HG02642 (cell line): Measurements from ENCODE around the gene GLCCI1.
"Not testable (repeated sequence)": the region's sequence is repeated elsewhere in the genome, so short reads cannot be mapped to it uniquely, and the experiment has no call there.

Experiments
- ATAC-seq: cut with Tn5 transposase; IDR thresholded peaks from one replicate; pipeline ENCODE4 v1.9.1; 2021; ENCODE audit warnings: mild to moderate bottlenecking; ENCODE audit not compliant: unreplicated experiment, poor library complexity

Gene GLCCI1

DNA sequence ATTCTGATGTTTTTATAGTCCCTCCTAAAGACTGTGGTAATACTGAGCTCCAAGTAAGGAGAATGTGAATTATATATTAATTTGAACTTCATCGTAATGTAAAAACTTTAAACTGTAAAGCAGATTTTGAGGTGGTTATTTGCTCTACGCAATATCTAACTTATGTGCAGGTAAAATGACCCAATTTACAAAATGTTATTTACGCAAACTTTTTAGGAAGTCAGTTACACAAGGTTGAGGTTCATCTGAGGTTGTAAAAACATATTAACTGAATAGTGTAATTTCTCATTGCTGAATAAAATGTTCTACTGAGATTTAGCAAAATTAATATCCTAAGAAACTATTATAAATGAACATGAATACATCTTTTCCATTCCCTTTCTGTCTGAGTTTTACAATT, 15.8 kb downstream of the GLCCI1 start:
- ATAC-seq, result no peak

DNA sequence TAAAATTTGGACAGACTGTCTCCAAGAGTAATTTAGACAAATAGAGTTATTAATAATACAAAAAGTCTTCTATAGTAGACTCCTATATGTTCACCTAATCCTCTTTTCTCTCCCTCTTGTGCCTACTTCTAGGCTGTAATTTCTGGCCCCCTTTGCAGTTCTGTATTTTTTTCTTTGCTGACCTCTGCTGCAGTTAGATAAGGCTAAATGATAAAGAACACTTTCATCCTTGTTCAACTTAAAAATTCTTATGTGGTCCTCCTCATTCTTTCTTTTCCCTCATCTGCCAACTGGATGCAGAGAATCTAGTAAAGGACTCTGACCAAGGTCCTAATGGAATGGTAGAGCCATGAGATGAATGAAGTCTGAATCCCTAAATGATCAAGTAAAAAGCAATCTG, 20.1 kb downstream of the GLCCI1 start:
- no peak for ATAC-seq

DNA sequence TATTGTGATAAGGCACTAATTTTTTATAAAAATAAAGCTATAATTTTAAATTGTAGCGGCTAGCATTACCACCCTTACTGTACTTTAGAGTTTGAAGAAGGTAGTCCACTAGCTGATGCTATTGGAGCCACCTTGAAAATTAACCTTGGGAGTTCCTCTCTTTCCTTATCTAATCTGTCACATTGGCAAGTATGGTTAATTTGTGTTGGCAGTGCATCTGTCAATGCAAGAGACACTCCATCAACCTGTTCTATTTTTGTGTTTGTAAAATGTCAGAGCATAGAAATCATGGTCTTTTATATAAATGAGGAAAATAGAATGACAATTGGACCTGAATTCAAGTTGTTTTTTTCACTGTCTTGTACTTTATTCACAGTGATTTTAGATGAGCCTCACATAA, 20.5 kb downstream of the GLCCI1 start:
- ATAC-seq, result no peak

DNA sequence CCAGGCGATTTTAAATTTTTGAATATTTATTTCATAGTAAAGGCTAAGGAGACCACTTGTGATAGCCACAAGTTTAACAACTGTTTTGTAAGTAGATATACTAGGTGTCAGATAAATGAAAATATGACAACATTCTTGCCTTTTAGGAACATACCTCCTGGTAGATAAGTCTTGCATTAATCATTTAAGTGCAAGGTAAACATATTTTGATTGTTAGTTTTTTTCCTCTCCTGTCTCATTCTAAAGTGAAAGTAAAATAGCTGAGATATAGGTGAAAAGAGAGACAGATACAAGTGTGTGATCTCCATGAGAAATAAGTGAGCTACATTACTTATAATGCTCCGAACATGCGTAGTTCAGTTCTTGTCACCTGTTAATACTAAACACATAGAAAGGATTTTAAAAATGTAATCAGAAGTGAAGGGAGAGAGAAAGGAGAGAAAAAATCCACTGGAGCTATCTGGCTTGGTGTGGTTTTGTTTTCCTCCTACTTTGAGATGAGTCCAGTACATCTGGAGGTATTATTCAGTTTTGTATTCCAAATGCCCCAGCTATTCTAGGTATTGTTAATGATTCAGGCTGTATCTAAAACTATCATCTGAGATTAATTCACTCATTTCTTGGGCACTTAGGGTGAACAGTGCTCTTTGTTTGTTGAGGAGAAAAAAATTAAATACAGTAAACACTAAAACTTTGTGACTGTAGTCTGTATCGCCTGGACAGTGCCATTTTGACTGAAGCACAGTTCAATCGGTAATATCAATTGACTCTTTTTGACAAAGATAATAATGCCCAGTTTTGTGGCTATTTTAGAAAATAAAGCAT, 21.2 kb downstream of the GLCCI1 start:
- ATAC-seq, result no peak

DNA sequence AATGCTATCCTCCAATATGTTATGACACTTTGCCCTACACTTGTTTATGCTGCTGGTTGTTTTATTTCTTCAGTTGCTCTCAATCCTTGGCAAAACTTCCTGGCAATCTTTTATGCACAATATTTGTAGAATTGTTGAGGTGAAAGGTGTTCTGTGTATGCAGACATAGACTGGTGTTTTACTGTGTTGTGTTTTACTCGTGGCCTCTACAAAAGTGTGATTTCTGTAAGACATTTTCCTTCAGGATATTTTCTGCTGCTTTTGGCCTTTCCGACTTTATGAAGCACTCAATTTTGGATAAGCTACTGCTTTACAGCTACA, 21.8 kb downstream of the GLCCI1 start:
- no peak for ATAC-seq

DNA sequence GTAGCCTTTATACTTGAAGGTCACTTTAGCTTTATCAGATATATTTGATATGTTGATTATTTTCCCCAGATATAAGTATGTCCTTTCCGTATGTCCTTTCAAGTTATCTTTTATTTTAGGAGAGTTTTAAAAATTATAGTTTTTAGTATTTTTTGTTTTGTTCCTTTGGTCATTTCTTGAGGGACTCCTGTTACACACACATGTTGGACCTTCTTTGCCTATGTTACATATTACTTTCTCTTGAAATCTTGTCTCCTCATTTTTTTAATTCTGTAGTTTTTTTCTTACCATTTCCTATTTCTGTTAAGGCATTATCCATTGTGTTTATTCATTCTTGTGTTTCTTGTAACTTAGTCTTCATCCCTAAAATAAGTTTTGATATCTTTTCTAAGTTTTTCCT, 23.9 kb downstream of the GLCCI1 start:
- no peak for ATAC-seq

DNA sequence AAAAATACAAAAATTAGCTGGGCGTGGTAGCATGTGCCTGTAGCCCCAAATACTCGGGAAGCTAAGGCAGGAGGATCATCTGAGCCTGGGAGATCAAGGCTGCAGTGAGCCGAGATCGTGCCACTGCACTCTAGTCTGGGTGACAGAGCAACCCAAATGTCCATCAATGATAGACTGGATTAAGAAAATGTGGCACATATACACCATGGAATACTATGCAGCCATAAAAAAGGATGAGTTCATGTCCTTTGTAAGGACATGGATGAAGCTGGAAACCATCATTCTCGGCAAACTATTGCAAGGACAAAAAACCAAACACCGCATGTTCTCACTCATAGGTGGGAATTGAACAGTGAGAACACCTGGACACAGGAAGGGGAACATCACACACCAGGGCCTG, 26.8 kb downstream of the GLCCI1 start:
- ATAC-seq, result not testable (repeated sequence)

DNA sequence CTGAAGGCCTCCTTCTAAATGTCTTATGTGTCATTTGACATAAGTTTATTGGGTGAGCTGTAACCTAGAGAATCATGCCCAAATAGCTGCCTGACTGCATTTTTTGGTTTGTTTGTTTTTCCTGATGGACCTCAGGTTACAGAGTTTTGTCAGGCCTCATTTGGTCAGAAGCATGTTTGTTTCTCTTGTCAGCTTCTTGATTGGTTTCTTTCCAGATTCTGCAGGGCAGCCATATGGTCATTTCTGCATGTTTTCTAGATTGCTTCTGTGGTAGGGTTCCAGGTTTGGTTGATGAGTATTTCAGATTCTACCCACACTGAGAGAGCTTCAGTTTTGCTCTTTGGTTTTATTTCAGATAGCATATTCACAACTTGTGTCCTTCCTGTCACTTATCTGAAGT, 28.0 kb downstream of the GLCCI1 start:
- no peak for ATAC-seq

DNA sequence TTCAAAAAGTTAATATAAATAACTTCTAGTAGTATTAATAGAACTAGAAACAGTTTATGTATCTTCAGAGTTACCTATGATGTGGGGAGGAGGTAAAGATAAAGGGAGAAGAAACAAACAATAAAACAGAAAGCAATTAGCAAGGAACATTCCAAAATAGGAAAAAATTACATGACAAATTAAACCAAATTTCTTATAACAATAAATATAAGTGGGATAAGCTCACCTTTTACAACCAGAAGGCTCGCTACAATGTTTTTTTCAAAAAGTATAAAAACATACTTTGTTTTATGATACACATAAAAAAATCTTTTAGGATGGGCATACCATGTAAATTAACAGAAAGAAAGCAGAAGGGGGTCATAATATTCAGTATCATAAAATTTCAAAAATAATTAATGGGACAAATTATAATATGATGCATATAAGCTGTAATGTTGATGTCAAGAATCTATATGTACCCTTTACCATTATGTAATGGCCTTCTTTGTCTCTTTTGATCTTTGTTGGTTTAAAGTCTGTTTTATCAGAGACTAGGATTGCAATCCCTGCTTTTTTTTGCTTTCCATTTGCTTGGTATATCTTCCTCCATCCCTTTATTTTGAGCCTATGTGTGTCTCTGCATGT, 31.8 kb downstream of the GLCCI1 start:
- ATAC-seq, result no peak

DNA sequence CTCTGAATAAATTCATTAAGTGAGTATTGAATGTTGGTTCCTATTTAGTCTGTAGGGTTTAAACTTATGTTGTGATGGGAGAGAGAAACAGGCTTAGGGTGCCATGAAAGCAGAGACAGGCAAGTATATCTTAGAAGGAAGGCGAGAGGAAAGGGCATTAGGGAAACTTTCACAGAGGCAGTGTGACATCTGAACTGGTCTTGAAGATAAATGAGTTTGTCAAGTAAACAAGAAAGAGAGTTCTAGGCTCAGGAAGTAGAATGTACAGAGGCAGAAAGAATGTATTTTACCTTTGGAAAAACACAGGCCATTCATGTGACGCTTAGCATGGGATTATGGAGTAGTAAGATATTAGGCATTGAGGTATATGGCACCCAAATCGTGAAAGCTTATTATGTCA, 34.5 kb downstream of the GLCCI1 start:
- ATAC-seq, result no peak

DNA sequence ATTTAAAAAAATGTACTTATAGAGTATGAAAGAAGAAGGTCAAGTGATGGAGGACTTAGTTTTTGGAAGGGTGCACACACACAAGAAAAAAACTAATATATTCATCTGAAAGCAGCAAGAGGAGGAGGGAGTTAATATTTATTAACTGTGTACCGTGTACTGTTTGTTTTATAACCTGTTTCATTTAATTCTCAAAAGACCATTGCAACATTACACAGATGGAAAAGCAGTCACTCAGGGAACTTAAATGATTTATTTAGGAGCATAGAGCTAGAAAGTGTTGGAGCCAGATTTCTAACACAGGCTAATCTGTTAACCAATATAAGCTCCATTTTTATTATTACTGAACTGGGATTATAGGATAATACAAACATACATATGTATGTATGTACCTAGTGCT, 36.7 kb downstream of the GLCCI1 start:
- no peak for ATAC-seq

DNA sequence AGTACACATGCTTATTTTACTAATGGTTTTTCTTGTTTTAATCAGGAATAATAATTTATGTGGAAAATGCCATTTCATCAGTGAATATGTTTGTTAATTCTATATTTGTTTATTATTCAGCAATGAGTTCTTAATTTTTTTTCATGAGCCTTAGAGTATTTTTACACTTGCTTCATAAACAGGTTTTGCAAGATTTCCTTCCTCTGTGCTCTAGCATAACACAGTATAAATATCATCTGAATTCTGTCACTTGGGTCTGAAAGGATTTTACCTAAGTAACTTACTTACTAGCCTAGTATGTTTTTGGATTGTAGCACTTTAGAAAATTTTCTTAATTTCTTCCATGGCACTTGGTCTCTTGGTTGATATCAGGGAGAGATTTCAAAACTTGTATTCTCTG, 45.8 kb downstream of the GLCCI1 start:
- no peak for ATAC-seq

DNA sequence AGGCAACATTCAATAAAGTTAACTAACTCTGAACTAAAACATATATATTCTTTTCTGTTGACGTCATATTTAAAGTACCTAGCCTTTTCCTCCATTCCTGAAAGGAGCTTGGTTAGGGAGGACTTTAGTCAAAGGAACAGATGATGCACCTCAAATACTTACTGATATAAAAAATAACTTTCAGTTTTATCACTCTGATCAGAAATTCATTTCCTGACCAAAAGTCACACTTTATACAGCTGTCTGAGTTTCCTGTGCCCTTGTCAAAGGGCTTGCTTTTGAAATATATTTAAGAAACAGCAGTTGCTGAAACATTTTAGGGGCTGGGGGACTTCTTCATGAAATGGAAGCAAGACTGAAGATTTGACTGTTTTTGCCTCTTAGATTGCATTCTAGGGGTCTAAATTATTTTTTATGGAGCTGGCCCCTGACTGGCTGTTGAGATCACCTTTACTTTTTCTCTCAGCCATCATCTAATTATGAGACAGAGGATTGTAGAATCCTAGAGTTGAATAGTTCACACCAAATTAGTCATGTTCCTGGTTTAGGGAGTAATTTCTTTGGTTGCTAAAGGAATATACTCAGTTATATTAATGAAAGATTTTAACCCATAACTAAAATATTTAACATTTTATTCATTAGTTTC, 46.6 kb downstream of the GLCCI1 start:
- ATAC-seq, result no peak

DNA sequence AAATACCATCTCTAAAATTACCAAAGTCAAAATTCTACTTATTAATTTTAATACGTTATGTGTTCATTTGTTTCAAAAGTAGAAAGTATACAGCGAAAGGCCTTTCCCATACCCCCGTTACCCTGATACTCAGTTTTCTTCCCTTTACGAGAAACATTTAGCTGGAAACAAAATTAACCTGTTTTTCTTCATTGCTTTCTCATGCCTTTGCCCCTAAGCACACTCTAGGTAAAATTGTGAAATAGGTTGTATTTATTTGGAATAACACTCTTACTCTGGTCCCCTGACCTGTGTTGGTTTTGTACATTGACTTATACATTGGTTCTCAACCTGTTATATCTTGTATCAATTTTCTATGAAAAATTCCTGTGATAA, 47.1 kb downstream of the GLCCI1 start:
- ATAC-seq, result no peak

DNA sequence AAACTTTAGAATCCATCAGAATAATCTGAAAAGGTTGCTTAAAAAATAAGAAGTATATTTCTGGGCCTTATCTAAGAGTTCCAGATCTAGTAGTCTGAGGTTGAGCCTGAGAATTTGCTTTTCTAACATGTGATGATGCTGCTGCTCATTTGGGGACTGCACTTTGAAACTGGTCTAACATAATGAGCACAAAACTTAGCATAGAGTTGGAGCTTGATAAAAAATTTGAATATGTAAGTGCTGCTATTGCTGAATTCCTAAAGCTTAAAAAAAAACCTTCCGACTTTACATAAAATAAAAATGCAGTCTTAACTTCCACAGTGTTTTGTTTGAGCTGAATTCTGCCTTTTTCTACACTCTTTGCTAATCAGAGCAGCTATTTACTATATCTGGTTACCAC, 48.8 kb downstream of the GLCCI1 start:
- no peak for ATAC-seq

DNA sequence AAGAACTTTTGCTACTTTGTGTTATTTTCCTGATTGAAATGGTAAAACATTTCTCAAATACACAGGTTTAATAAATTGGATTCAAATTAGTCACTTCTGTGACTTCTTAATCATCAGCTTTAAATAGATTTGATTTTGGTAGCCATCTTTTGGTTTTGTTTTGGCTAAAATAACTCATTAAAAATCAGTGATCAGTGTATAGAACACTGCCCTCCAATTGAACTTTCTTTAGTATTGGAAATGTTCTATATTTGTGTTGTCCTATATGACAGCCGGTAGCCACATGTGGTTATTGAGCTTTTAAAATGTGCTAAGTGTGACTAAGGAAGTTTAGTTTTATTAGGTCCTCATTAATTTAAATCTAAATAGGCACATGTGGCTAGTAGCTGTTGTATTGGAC, 50.4 kb downstream of the GLCCI1 start:
- ATAC-seq, result no peak

DNA sequence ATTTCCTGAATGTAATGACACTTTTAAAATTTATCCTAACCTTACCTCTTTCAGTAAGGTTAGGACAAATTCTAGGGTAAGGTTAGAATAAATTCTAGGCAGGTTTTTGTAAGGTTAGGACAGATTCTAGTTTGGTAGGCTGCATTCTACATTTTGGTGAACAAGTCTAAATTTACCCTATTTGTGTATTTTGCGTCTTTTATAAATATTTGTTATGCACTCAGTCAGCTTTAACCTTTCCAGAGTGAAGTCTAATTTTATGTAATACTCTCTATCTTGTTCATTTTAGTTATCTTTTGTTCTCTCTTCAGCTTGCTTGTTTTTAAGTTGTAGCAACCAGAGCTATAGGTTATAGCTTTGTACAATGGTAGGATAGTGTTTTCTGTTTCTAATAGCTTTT, 54.0 kb downstream of the GLCCI1 start:
- ATAC-seq, result no peak

DNA sequence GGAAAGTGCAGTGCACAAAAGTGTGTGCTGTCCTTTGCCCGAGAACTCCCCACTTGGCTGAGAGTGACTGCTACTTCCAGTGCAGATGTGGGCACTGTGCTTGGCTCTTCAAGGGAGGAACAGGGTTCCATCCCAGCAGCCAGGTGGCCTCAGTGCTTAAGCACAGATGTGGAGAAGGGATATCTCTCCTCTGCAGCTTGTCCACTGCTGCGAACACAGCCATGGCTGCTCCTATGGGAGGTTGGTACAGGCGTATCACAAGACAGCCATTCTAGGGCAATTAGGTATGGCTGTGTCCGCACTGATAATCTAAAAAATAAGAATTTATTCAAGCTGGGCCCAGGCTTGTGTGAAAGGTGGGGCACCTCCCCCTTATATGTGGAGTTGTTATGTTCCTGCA, 66.6 kb downstream of the GLCCI1 start:
- ATAC-seq, result no peak

DNA sequence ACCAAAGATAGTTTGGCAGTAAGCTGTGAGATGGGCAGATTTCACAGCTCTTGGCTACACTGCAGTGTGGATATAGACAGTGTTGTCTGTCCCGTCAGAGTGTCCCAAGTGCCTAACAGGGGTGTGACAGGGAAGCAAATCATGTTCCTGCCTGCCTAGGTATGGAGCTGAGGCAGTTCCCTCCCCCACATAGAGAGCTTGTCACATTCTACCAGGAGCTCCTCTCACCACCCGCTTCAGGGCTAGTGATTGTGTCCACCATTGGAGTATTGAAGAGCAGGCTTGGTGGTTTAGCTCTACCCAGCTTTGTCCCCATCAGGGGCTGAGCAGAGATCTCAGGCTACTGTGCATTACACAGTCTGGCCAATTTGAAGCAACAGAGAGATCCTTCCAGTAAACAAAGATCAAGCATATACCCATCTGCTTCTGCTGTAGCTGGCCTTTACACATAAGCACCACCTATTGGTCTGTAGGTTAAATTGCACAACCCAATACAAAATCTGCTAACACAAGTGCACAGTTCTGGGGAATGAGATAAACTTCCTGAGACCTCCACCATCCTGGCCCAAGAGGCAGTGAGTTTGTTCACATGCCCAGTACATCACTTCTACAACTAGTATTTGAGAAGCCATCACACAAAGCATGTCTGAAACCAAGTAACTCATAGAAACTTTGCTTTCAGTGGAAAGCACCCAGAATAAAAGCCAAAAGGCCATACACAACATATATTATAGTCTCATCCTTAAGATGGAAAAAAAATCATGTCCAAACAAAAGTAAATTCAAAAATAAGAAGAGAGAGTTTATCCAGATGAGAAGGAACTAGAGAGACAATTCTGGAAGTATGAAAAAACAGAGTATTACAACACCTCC, 67.3 kb downstream of the GLCCI1 start:
- no peak for ATAC-seq

DNA sequence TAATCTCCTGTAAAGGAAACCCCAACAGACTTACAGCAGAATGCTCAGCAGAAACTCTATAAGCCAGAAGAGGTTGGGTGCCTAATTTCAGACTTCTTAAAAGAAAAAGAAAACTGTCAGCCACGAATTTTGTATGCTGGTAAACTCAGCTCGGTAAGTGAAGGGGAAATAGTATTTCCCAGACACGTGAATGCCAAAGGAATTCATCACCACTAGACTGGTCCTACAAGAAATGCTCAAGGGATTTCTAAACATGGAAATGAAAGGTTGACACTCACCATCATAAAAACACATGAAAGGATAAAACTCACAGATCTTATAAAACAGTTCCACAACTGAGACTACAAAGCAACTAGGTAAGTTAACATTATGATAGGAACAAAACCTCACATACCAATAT, 68.6 kb downstream of the GLCCI1 start:
- no peak for ATAC-seq

DNA sequence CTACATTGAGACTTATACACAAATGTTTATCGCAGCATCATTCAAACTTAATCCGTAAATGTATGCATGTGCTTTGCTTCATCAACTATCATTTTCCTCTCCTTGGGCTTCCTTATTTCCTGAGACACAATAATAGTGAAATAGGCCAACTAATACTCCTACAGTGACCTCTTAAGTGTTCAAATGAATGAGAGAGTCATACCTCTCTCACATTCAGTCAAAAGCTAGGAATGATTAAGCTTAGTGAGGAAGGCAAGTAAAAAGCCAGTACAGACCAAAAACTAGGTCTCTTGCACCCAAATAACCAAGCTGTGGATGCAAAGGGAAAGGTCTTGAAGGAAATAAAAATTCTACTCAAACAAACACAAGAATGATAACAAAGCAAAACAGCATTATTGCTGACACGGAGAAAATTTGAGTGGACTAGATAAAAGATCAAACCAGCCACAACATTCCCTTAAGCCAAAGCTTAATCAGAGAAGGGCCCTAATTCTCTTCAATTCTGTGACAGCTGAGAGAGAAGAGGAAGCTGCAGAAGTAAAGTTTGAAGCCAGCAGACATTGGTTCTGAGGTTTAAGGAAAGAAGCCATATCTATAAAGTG, 72.3 kb downstream of the GLCCI1 start:
- ATAC-seq, result no peak
